NCI-H187 treated with DMSO at 0.1 percent for 48 hours (cell line): ENCODE results near the gene FOXP1.
"Not testable (repeated sequence)": the region's sequence is repeated elsewhere in the genome, so short reads cannot be mapped to it uniquely, and the experiment has no call there.

Source experiments
- DNase-seq: peaks from one replicate; lab custom pipeline; 2025; lab: John Stamatoyannopoulos, UW

FOXP1 gene

DNA sequence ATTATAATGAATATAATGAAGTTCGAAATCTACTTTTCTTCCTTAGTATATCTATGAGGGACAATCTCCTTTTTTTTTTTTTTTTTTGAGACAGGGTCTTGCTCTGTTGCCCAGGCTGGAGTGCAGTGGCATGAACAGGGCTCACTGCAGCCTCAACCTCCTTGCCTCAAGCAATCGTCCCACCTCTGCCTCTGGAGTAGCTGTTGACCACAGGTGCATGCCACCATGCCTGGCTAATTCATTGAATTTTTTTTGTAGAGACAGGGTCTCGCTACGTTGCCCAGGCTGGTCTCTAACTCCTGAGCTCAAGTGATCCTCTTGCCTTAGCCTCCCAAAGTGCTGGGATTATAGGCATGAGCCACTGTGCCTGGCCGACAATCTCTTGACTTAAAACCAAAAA lies 607.5 kb downstream of the FOXP1 start:
- DNase-seq = not testable (repeated sequence)

DNA sequence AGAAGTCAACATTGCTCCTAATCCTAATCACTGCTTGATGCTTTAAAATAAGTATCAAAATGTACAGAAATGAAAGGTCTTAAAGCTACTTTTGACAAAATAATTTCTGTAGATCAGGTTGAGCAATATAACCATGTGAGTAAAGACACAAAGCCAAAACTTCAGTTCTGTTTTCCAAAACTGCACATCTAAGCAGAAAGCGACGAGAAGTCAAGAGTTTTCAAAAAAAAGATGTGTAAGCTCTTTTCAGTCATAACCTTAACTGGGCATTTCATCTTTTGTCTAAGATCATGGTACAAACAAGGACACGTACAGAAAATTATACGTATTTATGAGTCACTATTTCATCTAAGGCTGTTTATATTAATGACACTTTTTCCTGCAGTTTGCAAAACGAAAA lies 608.8 kb downstream of the FOXP1 start:
- no peak for DNase-seq

DNA sequence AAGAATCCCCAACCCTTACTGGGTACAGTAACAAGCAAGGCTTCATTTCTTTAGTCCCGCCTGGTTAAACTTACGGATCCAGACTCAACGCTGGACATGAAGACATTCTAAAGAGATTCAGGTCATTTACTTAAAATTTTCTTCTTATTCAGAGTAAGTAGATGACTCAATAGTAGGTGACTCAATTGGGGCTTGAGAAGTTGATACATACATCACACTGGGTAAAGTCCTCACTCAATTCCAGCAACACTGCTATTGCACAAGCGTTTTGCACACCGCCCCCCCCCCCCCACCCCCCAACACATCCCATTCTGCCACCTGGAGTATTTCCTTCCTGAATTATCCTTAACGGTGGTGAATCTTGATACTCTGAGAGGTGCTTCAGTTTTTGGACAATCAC lies 610.0 kb downstream of the FOXP1 start:
- no peak for DNase-seq

DNA sequence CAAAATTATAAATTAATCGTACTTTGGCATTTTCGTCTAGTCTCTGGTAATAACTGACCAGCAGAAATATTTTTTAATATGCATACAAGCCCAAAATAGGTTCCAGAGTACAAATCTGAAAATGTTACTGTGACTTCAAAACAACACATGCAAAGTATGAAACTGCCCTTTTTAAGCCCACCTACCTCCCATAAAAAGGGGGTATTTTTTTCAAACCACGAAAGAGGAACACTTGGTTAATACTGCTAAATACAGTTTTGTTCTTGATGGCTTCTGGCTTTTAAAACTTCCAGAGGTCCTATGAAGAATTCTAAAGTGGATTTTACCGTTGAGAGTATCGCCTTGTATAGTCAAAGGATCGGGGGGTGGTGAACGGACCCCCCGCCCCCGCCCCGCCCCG lies 610.7 kb downstream of the FOXP1 start:
- no peak for DNase-seq

DNA sequence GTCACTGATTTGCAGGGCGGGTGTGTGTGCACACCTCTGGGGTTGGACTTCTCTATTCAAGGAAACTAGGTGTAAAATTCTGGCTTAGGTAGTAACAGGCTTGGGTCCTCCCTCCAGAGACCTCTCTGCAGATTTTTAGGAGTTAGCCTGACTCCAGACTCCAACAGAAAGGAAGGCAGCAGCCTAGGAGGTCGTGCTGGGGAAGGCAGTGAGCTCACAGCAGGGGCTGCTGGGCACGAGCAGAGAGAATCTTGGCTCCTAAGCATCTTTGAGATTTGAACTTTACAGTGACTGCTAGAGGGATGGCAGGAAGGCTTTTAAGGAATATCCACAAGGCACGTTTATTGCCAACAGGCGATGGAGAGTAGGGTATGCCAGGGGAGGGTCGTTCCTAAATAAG lies 612.6 kb downstream of the FOXP1 start:
- no peak for DNase-seq

DNA sequence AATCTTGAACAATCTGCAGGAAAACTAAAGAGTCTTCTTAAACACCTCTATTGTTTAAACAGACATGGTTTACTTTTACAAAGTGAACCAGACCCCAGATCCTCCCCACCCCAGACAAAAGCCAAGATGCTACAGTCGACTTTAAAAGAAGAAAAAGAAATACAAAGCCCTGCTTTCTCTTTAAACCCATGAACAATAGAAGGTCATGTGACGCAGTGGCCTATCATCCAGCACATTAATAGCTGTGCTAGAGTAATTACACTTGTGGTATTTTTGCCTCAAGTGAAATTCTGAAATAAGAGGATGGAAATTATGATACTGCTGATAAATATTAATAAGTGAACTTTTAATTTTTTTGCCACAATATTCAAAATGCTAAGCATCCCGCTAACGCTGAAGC lies 613.4 kb downstream of the FOXP1 start:
- no peak for DNase-seq

DNA sequence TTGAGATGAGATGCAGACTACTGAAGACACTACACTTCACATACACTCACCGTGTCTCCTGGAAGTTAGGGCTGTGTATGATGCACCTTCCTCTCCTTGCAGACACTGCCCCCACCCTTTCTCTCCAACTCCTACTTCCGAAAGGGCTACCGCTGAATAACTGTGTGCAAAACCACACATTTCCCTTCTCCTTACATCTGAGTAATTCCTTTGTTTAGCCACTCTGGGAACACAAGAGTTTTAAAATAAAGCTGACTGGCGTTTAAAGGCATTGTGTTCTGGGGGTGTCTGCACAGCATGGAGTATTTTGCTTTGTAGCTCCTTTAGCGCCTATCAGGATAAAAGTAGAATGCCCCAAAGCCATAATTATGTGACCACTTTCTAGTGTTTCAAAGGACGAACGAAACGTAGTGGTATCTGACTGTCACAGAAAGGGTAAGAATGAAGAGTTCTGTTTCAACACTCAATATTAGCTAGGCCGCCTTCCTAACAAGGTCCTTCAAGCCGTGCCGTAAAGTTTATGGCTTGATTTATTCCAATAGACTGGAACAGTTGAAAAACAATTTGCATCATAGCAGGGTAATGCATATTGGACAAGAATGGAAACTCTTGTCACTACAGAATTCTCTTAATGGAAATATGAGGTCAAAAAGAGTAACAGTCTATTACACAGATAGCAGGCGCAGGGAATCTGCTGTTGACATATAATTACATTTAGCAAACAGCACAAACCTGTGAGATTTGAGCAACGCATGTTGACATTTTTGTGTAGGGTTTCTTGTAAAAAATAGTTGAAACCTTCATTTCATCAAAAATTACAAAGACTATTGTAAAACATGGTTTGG lies 619.9 kb downstream of the FOXP1 start:
- DNase-seq = no peak

DNA sequence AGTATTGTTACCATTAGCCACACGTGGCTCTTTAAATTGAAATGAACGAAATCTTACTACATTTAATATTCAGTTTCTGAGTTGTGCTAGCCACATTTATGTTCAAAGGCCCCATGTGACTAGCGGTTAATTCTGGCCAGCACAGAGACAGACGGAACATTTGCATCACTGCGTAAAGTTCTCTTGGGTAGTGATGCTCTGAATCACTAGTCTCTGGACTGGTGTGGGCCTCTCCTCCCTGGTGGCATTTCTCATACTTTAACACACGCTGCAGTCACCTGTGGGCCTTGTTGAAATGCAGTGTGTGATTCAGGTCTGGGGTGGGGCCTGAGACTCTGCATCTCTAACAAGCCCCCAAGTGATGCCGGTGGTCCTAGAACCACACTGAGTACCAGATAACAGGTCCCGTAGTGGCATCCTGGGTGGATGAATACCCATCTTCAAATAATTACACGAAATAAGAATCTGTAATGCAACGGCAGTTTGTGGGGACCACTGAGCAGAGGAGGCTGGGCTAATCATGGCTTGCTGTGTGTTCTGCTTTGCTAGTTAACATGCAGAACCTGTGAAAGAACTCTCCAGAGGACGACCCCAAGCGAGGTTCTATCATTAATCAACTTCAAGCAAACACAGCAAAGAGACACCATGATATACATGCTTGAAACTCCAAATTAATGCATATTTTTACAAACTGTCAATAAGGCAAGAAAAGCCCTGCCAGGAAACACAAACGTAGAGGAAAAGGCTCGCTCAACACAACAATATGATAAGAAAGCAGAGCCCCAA lies 623.8 kb downstream of the FOXP1 start:
- DNase-seq = no peak

DNA sequence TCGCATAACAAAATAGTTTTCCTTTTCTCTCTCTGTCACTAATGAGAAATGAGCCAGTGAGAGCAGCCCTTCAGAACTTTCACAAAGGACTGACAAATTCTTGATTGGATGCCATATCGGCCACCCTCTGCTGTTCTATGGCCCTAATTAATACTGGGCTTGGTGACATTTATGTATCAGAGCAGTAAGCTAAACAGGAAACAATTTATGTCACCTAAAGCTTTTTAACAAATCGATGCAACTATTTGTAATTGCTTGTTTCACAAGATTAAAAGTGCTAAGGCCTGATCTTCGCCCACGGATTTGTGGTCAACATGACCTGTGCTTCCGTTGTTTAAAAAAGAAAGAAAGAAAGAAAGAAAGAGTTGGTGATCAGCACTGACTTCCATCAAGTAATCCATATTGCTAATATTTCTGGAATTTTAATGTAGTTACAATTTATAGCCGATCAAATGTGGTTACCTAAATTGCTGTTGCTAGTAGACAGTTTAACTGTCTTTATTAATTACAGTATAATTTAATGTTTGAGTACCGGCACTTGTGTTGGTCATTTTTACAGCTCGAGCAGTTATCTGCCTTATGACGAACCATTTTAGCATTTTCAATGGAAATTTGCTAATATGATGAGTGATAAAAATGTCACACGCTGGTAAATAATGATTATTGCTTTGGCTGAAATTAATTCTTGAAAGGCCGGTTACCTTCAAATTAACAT lies 631.3 kb downstream of the FOXP1 start:
- no peak for DNase-seq

DNA sequence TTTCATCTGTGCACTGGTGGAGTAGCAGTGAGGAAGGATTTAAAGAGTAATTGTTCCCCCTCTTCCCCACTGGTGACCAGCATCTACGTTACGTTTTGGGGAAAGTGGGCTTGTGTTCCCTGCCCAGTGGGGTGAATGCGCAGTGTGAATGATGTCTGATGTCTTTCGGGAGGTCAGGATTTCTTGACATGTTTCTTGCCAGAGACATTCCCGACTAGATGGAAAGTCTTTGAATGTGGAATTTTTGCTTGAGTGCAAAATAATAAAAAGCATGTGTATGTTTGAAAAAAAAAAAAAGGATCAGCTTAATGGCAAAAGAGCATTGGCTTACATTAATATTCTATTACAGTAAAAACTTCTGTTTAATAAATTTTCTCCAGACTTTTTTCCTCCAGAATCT lies 632.2 kb downstream of the FOXP1 start:
- no peak for DNase-seq

DNA sequence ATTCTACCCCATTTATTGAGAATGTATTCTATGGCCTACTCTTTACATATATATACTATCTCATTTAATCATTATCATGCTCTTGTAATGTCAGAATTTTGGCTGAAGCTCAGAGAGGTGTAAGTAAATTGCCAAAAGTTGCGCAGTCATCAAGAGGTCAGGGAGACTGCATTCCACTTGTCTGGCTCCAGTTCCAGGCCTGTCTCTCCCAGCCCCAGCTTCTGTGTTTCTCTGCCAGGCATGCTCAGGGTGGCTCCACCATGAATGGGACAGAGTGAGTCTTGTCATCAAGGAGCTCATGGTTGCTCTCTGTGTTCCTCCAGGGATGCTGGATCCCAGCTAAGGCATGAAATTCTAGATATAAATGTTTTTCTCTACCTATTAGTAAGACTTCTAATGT lies 635.9 kb downstream of the FOXP1 start:
- DNase-seq = no peak

DNA sequence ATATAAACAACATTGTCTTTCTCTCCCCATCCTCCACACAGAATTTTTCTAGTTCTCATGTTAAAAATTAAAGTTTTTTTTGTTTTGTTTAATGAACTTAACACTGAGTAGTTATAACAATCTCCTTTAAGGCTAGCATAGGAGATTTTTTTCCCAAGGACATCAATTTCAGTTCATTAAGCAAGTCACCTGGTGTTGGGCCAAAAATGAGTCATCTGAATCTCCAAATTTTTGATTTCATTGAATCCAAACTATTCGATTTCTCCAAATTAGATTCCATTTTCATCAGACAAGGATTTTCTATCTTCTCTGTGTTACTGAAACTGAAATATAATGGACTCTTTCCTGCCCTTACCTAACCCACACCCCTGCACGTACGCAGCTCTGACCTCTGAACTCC lies 639.6 kb downstream of the FOXP1 start:
- DNase-seq = no peak

DNA sequence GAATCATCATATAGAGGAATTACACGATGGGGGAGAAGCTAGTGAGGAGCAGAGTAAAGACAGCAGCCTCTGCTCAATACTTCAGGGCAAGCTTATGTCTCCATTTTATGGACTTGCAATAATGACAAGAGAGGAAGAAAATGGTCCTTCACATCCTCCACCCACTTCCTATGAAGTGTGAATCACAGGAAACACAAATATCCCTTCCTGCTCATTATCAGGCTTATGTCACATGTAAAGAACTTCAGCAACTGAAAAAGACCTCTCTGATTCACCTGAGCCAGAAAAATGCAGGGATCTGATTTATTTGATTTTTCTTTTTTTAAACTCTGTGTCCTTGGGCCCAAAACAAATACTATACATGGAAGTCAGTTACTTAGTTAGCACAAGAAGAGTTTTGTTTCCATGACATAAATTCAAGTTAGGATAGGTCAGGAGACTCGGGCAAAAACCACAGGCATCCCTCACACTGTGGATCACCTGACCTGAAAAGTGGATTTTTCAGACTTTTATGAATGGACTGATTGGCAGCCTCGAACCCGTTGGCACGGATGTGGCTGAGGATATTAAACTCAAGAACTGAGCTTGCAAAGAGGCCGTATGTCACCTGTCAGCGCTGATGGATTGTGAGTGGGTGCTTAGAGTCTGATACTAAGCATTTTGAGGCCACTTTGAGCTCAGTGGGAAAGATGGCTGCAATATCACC lies 650.3 kb downstream of the FOXP1 start:
- no peak for DNase-seq

DNA sequence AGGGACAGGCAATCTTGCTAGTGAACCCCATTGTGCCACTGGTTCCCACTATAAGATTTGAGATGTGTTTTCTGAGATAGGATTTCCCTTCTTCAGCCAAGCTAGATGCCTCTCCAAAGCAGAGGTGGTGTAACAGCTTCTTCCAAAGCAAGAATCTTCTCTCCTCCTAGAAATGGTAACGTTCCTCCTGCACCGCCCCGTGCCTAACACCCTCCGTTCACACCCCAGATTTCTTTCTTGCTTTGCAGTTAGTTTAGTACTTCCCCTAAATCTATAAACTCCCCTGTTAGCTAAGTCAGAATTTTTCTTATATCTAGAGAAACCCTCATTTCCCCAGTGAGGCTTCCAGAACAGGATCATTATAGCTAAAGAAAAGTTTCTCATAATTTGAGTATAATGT lies 653.5 kb downstream of the FOXP1 start:
- no peak for DNase-seq

DNA sequence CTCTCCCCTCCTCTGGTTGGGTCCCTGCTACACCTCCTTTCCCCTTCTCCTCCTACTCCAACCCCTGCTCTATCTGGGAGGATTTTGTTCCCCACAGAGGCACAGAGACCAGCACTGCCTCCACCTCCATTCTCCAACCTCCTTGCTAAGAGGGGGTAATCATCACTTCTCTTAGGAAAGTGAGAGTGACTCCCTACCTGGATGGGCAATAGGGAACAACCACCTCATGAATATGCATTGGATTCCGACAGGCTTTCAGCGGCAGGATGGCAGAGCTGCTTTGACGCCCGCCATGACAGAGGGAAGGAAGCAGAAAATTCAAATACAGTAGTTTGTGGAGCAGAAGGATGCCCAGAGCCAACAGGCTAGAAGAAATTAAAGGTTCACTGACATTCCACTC lies 656.3 kb downstream of the FOXP1 start:
- DNase-seq = no peak

DNA sequence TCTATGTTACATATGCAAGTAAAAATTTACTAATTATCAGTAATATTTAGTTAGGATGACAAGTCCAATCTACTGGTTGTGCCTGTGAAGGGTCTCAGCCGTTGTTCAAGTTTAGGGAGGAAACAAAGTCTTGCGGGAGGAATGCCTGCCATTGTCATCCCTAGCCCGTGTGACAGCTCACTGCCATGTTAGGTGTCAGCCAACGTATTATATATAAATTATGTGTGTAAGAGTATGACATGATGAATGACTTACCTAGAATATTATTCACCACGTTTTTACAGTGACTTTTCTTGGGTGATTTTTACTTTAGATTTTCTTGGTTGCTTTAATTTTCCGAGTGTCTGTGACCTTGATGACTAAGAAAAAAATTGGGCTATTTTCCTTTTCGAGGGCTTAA lies 656.7 kb downstream of the FOXP1 start:
- DNase-seq = no peak

DNA sequence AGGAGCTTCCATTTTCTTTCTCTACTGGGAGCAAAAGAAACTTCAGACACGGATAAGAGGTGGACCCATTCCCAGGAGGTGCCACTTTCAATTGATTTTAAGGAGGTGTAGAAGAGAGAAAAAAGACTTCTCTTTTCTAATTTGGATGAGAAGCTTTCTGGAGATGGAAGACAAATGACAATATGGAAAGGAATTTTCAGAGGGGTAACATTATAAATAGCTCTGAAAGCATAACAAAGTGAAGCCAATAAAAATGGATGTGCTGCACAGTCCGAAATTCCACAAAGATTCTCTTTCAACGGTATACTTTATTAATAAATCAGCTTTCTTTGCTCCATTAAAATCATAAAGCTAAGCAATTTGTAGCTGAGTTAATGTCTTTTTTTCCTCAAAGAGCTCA lies 663.9 kb downstream of the FOXP1 start:
- DNase-seq = no peak

DNA sequence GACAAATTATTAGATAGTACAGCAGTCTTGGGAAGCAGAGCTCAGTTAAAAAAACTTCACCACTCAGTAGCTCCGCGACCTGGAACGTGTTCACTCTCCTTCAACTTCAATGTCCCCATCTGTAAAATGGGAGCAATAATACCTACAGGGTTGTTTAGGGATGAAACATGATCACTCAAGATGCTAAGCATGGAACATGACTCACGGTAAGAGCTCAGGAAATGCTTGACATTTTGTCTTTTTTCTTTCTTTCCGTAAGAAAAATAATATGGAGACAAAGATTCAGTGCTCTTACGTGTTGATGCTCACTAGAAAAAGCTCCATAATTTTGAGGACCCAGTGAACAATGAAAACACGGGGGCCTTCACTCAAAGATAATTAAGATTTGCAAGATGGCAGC lies 664.4 kb downstream of the FOXP1 start:
- no peak for DNase-seq

DNA sequence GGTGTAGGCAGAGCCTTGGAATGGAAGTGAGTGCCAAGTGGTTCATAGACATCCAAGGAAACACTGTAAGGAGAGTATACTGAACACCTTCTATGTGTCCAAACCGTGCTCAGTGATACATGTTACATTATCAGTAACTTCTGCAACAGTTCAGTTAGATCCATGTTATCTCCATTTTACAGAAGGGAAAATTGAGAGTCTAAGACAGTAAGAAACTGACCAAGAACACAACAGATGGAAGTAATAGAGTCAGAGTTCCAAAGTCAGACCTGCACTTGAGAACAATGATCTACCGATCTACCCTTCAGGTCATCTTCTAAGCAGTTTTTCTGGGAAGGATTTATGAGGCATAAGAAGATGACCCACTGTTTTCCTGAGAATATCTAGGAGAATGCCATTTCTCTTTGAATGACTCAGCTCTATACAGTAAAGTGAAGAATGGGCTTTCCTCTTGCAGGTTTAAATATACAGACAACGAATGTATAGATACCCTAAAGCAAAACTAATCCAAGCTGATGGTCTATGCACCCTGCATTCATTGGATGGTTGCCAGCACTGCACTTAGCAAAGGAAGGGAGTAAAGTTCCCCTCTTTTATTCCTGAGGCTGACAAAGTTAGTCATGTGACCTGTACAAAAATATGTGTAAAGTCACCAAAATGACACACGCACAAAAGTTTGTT lies 667.0 kb downstream of the FOXP1 start:
- DNase-seq = no peak

DNA sequence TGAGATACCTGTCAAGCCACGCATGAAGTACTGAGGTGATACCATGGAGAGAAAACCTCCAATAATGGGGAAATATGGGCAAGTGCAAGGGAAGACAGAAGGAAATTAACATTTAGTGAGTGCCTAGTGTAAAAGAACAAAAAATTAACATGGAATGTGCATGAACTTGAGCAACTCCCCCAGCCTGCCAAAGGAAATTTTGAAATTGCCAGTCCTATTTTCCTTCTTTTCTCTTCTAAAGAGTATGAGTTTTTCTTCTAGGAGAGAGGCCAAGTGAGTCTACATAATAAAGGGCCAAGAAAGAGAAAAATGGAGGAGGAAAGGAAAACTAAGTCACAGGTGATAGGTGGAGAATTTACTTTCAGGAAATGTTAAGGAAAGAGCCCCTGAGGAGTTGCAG lies 668.7 kb downstream of the FOXP1 start:
- no peak for DNase-seq

DNA sequence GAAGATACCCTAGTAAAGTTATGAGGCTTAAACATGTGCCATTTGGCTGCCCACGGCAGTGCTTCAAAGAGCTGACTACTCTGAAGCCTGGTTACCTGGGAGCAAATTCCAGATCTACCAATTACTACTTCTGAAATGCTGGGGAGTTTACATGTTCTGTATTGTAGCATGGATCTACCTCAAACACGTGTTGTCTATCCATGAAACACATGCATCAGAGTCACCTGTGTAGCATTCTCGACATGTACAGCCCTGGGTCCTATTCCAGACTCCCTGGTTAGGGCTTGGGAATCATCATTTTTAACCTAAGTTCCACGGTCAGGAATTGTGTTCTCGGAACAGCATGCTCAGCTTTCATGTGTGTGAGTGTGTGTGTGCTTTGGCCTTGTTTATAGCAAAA lies 671.8 kb downstream of the FOXP1 start:
- no peak for DNase-seq

DNA sequence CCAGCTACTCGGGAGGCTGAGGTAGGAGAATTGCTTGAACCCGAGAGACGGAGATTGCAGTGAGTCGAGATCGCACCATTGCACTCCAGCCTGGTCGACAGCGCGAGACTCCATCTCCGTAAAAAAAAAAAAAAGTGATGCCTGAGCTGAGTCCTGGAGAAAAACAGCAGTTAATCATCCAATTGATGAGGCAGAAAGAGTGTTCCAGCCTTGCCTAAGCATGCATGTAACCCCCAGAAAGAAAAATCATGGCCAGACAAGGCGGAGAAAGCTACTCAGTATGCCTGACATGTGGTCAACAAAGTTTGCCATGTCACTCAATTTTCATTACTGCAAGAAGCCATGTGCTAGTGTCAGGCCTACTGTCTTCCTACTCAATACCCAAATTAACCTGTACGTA lies 678.0 kb downstream of the FOXP1 start:
- no peak for DNase-seq
